ENCODE data around the gene NTN1.

NTN1 gene

GRCh38 chr17:9053406-9053805, 32.1 kb downstream of the NTN1 start:
- H3K27me3 ChIP-seq (ENCODE audit: control insufficient read depth, insufficient read depth, low read length), result no peaks in the 10 kb centered on the region
- peaks cover 6% of the 10 kb centered on the region for H3K4me1 ChIP-seq (ENCODE audit: control insufficient read depth, insufficient read depth, low read length)

GRCh38 chr17:9054126-9054975, 33.0 kb downstream of the NTN1 start:
- Histone ChIP-seq H3K9ac (ENCODE audit: low read length) (no peak overlapping the region), H3K36me3 (ENCODE audit: control insufficient read depth, insufficient read depth, low read length) (no peaks in the 10 kb centered on the region), H3K9me3 (ENCODE audit: control insufficient read depth, low read length) (no peaks in the 10 kb centered on the region), H3K4me3 (ENCODE audit: low read length) (no peak overlapping the region), H3K4me1 (ENCODE audit: control insufficient read depth, insufficient read depth, low read length) (peaks cover 6% of the 10 kb centered on the region), H3K27me3 (ENCODE audit: control insufficient read depth, insufficient read depth, low read length) (no peaks in the 10 kb centered on the region)

More at GRCh38 chr17:9053406-9053805, 32.1 kb downstream of the NTN1 start:
- no peaks in the 10 kb centered on the region for H3K9me3 ChIP-seq (ENCODE audit: control insufficient read depth, low read length)
- H3K4me3 ChIP-seq (ENCODE audit: low read length), result no peak overlapping the region
- no peaks in the 10 kb centered on the region for H3K36me3 ChIP-seq (ENCODE audit: control insufficient read depth, insufficient read depth, low read length)
- no peak overlapping the region for H3K9ac ChIP-seq (ENCODE audit: low read length)

- no peaks in the 10 kb centered on the region for H3K36me3 ChIP-seq (ENCODE audit: control insufficient read depth, insufficient read depth, low read length)
Observed at GRCh38 chr17:9055281-9055680, 34.0 kb downstream of the NTN1 start.

GRCh38 chr17:9056566-9056965, 35.3 kb downstream of the NTN1 start:
- Histone ChIP-seq H3K9ac (ENCODE audit: low read length) (no peak overlapping the region), H3K27me3 (ENCODE audit: control insufficient read depth, insufficient read depth, low read length) (no peaks in the 10 kb centered on the region), H3K36me3 (ENCODE audit: control insufficient read depth, insufficient read depth, low read length) (no peaks in the 10 kb centered on the region), H3K4me3 (ENCODE audit: low read length) (no peak overlapping the region), H3K4me1 (ENCODE audit: control insufficient read depth, insufficient read depth, low read length) (peaks cover 6% of the 10 kb centered on the region), H3K9me3 (ENCODE audit: control insufficient read depth, low read length) (no peaks in the 10 kb centered on the region)

More at GRCh38 chr17:9055281-9055680, 34.0 kb downstream of the NTN1 start:
- H3K9me3 ChIP-seq (ENCODE audit: control insufficient read depth, low read length), result no peaks in the 10 kb centered on the region
- peaks cover 6% of the 10 kb centered on the region for H3K4me1 ChIP-seq (ENCODE audit: control insufficient read depth, insufficient read depth, low read length)
- H3K4me3 ChIP-seq (ENCODE audit: low read length), result no peak overlapping the region
- H3K9ac ChIP-seq (ENCODE audit: low read length), result no peak overlapping the region
- no peaks in the 10 kb centered on the region for H3K27me3 ChIP-seq (ENCODE audit: control insufficient read depth, insufficient read depth, low read length)

GRCh38 chr17:9057310-9057709, 36.0 kb downstream of the NTN1 start:
- no peaks in the 10 kb centered on the region for H3K9me3 ChIP-seq (ENCODE audit: control insufficient read depth, low read length)
- H3K9ac ChIP-seq (ENCODE audit: low read length), result peak overlapping the region; percentile 28
- peaks cover 6% of the 10 kb centered on the region for H3K4me1 ChIP-seq (ENCODE audit: control insufficient read depth, insufficient read depth, low read length)
- H3K4me3 ChIP-seq (ENCODE audit: low read length), result no peak overlapping the region
- H3K27me3 ChIP-seq (ENCODE audit: control insufficient read depth, insufficient read depth, low read length), result no peaks in the 10 kb centered on the region
- no peaks in the 10 kb centered on the region for H3K36me3 ChIP-seq (ENCODE audit: control insufficient read depth, insufficient read depth, low read length)

- Histone ChIP-seq H3K9me3 (ENCODE audit: control insufficient read depth, low read length) (no peaks in the 10 kb centered on the region), H3K36me3 (ENCODE audit: control insufficient read depth, insufficient read depth, low read length) (no peaks in the 10 kb centered on the region), H3K4me3 (ENCODE audit: low read length) (no peak overlapping the region), H3K27me3 (ENCODE audit: control insufficient read depth, insufficient read depth, low read length) (no peaks in the 10 kb centered on the region), H3K4me1 (ENCODE audit: control insufficient read depth, insufficient read depth, low read length) (peaks cover under 1% of the 10 kb centered on the region), H3K9ac (ENCODE audit: low read length) (no peak overlapping the region)
Observed at GRCh38 chr17:9062399-9062902, 41.1 kb downstream of the NTN1 start.

- Histone ChIP-seq H3K27me3 (ENCODE audit: control insufficient read depth, insufficient read depth, low read length) (no peaks in the 10 kb centered on the region), H3K36me3 (ENCODE audit: control insufficient read depth, insufficient read depth, low read length) (no peaks in the 10 kb centered on the region), H3K4me1 (ENCODE audit: control insufficient read depth, insufficient read depth, low read length) (no peaks in the 10 kb centered on the region), H3K4me3 (ENCODE audit: low read length) (no peak overlapping the region), H3K9me3 (ENCODE audit: control insufficient read depth, low read length) (no peaks in the 10 kb centered on the region), H3K9ac (ENCODE audit: low read length) (no peak overlapping the region)
Observed at GRCh38 chr17:9064311-9064834, 43.1 kb downstream of the NTN1 start.

GRCh38 chr17:9071016-9071415, 49.7 kb downstream of the NTN1 start:
- H3K4me3 ChIP-seq (ENCODE audit: low read length), result no peak overlapping the region
- no peak overlapping the region for H3K9ac ChIP-seq (ENCODE audit: low read length)
- no peaks in the 10 kb centered on the region for H3K36me3 ChIP-seq (ENCODE audit: control insufficient read depth, insufficient read depth, low read length)

GRCh38 chr17:9071811-9072498, 50.6 kb downstream of the NTN1 start:
- Histone ChIP-seq H3K9me3 (ENCODE audit: control insufficient read depth, low read length) (no peaks in the 10 kb centered on the region), H3K9ac (ENCODE audit: low read length) (peak overlapping the region; percentile 2), H3K4me1 (ENCODE audit: control insufficient read depth, insufficient read depth, low read length) (peaks cover 17% of the 10 kb centered on the region), H3K27me3 (ENCODE audit: control insufficient read depth, insufficient read depth, low read length) (no peaks in the 10 kb centered on the region), H3K4me3 (ENCODE audit: low read length) (no peak overlapping the region), H3K36me3 (ENCODE audit: control insufficient read depth, insufficient read depth, low read length) (no peaks in the 10 kb centered on the region)

More at GRCh38 chr17:9071016-9071415, 49.7 kb downstream of the NTN1 start:
- Histone ChIP-seq H3K4me1 (ENCODE audit: control insufficient read depth, insufficient read depth, low read length) (peaks cover 17% of the 10 kb centered on the region), H3K9me3 (ENCODE audit: control insufficient read depth, low read length) (no peaks in the 10 kb centered on the region), H3K27me3 (ENCODE audit: control insufficient read depth, insufficient read depth, low read length) (no peaks in the 10 kb centered on the region)

- no peaks in the 10 kb centered on the region for H3K9me3 ChIP-seq (ENCODE audit: control insufficient read depth, low read length)
- H3K9ac ChIP-seq (ENCODE audit: low read length), result peak overlapping the region; percentile 2
- peaks cover 17% of the 10 kb centered on the region for H3K4me1 ChIP-seq (ENCODE audit: control insufficient read depth, insufficient read depth, low read length)
- H3K4me3 ChIP-seq (ENCODE audit: low read length), result no peak overlapping the region
- H3K36me3 ChIP-seq (ENCODE audit: control insufficient read depth, insufficient read depth, low read length), result no peaks in the 10 kb centered on the region
- no peaks in the 10 kb centered on the region for H3K27me3 ChIP-seq (ENCODE audit: control insufficient read depth, insufficient read depth, low read length)
Observed at GRCh38 chr17:9072696-9073339, 51.5 kb downstream of the NTN1 start.

- H3K27me3 ChIP-seq (ENCODE audit: control insufficient read depth, insufficient read depth, low read length), result no peaks in the 10 kb centered on the region
- H3K36me3 ChIP-seq (ENCODE audit: control insufficient read depth, insufficient read depth, low read length), result no peaks in the 10 kb centered on the region
- H3K9me3 ChIP-seq (ENCODE audit: control insufficient read depth, low read length), result no peaks in the 10 kb centered on the region
- H3K4me3 ChIP-seq (ENCODE audit: low read length), result no peak overlapping the region
- peaks cover 17% of the 10 kb centered on the region for H3K4me1 ChIP-seq (ENCODE audit: control insufficient read depth, insufficient read depth, low read length)
- no peak overlapping the region for H3K9ac ChIP-seq (ENCODE audit: low read length)
Observed at GRCh38 chr17:9074131-9074530, 52.8 kb downstream of the NTN1 start.

Data from mucosa of stomach (tissue), 1 donor.